IMR-90 (cell line): ENCODE measurements around the gene CLDN22. TPM values are rescaled to one million over a fixed set of nuclear protein-coding genes. Genes with fewer than 3 reads are reported as not detected.

Source experiments
- ATAC-seq: fragments of 200-7000 bp; cut with Tn5 transposase; 2 replicates; pipeline ENCODE4 v1.9.1; 2020; ENCODE audit warnings: low read depth, mild to moderate bottlenecking, moderate library complexity
- BruUV-seq: library from RNA; stranded (reverse); fragments of 400-500 nt; replicated peaks from 2 replicates; lab custom pipeline; 2021; lab: Mats Ljungman, UMichigan
- CTCF ChIA-PET: fragments of 300-600 bp; formaldehyde crosslinking; extraction: SDS; loops from one replicate; lab custom pipeline; 2021; ENCODE audit warnings: antibody characterized with exemption; lab: Yijun Ruan, JAX
- POLR2A ChIA-PET: fragments of 300-600 bp; sonication (Branson Sonifier 250); formaldehyde crosslinking; loops from one replicate; lab custom pipeline; 2022; ENCODE audit warnings: antibody characterized with exemption; ENCODE audit not compliant: unreplicated experiment; lab: Charles Lee
- DNase-seq: peaks from one replicate; pipeline ENCODE4 v3.0.0; 2013
- H2AFZ ChIP-seq: replicated peaks from 2 replicates; pipeline ENCODE3; 2013; ENCODE audit warnings: low read length, mild to moderate bottlenecking; ENCODE audit not compliant: poor library complexity
- H2AK5ac ChIP-seq: 2 replicates; pipeline ENCODE4 v1.6.1; 2013; ENCODE audit warnings: low read depth, low read length, inconsistent platforms
- H2AK9ac ChIP-seq: replicated peaks from 2 replicates; pipeline ENCODE3; 2013; ENCODE audit warnings: mild to moderate bottlenecking, low read depth, low read length, moderate library complexity; ENCODE audit not compliant: poor library complexity
- H2BK120ac ChIP-seq: 2 replicates; pipeline ENCODE4 v1.6.1; 2013; ENCODE audit warnings: low read depth, low read length, inconsistent platforms
- H2BK15ac ChIP-seq: 3 replicates; pipeline ENCODE4 v1.6.1; 2013; ENCODE audit warnings: low read depth, low read length, inconsistent platforms
- H2BK20ac ChIP-seq: 2 replicates; pipeline ENCODE4 v1.6.1; 2013; ENCODE audit warnings: low read depth, mild to moderate bottlenecking, inconsistent platforms, low read length, moderate library complexity
- H2BK5ac ChIP-seq: 2 replicates; pipeline ENCODE4 v1.6.1; 2013; ENCODE audit warnings: mild to moderate bottlenecking, low read depth, low read length, inconsistent platforms; ENCODE audit not compliant: poor library complexity, severe bottlenecking
- H3K14ac ChIP-seq: replicated peaks from 2 replicates; pipeline ENCODE4 v1.6.1; 2013; ENCODE audit warnings: low read depth, low read length, inconsistent platforms
- H3K18ac ChIP-seq: 2 replicates; pipeline ENCODE4 v1.6.1; 2013; ENCODE audit warnings: low read depth, low read length, control low read depth
- H3K23ac ChIP-seq: 2 replicates; pipeline ENCODE4 v1.6.1; 2013; ENCODE audit warnings: low read depth, low read length, inconsistent platforms
- H3K27ac ChIP-seq: 2 replicates; pipeline ENCODE4 v1.5.1; 2013; ENCODE audit warnings: mild to moderate bottlenecking, control low read depth, low read length; ENCODE audit not compliant: insufficient read depth
- H3K27me3 ChIP-seq: 2 replicates; pipeline ENCODE4 v1.6.1; 2013; ENCODE audit warnings: low read length; ENCODE audit not compliant: control insufficient read depth, insufficient read depth
- H3K36me3 ChIP-seq: 2 replicates; pipeline ENCODE4 v1.6.1; 2013; ENCODE audit warnings: low read length, mixed read lengths; ENCODE audit not compliant: control insufficient read depth, insufficient read depth
- H3K4ac ChIP-seq: 2 replicates; pipeline ENCODE4 v1.6.1; 2013; ENCODE audit warnings: low read depth, low read length, inconsistent platforms
- H3K4me1 ChIP-seq: 2 replicates; pipeline ENCODE4 v1.6.1; 2013; ENCODE audit warnings: low read length, mixed read lengths; ENCODE audit not compliant: control insufficient read depth, insufficient read depth
- H3K4me2 ChIP-seq: 2 replicates; pipeline ENCODE4 v1.6.1; 2013; ENCODE audit warnings: low read depth, mild to moderate bottlenecking, control low read depth, low read length, moderate library complexity
- H3K4me3 ChIP-seq: 2 replicates; pipeline ENCODE4 v1.5.1; 2013; ENCODE audit warnings: low read depth, mild to moderate bottlenecking, control low read depth, low read length, moderate library complexity; ENCODE audit not compliant: insufficient read depth
- H3K56ac ChIP-seq: 2 replicates; pipeline ENCODE4 v1.6.1; 2013; ENCODE audit warnings: low read length, inconsistent platforms; ENCODE audit not compliant: insufficient read depth; ENCODE audit errors: extremely low read depth
- H3K79me1 ChIP-seq, 2 experiments: 2 replicates each; pipeline ENCODE4 v1.6.1; 2013; ENCODE audit warnings: low read length in 2 of 2, inconsistent platforms in 1 of 2, low read depth in 1 of 2
- H3K9ac ChIP-seq: 2 replicates; pipeline ENCODE4 v1.6.1; 2013; ENCODE audit warnings: low read depth, low read length, control low read depth
- H3K9me1 ChIP-seq: 2 replicates; pipeline ENCODE4 v1.6.1; 2013; ENCODE audit warnings: low read length, inconsistent platforms; ENCODE audit not compliant: insufficient read depth
- H3K9me3 ChIP-seq: 2 replicates; pipeline ENCODE4 v1.6.1; 2013; ENCODE audit warnings: low read length; ENCODE audit not compliant: control insufficient read depth, insufficient read depth
- H4K20me1 ChIP-seq: 2 replicates; pipeline ENCODE4 v1.6.1; 2013; ENCODE audit warnings: low read length, inconsistent platforms; ENCODE audit not compliant: insufficient read depth
- H4K5ac ChIP-seq: 2 replicates; pipeline ENCODE4 v1.6.1; 2013; ENCODE audit warnings: mild to moderate bottlenecking, low read depth, low read length, control low read depth
- H4K8ac ChIP-seq, 2 experiments: 2 replicates each; pipeline ENCODE4 v1.6.1; 2013; ENCODE audit warnings: low read depth in 2 of 2, low read length in 2 of 2, control low read depth in 1 of 2, inconsistent platforms in 1 of 2
- H4K91ac ChIP-seq: 2 replicates; pipeline ENCODE4 v1.6.1; 2013; ENCODE audit warnings: low read depth, low read length, inconsistent platforms; ENCODE audit not compliant: insufficient read depth
- BHLHE40 ChIP-seq: fragments of 150-350 bp; IDR thresholded peaks from 2 replicates; pipeline ENCODE4 v1.6.1; 2016; ENCODE audit warnings: mild to moderate bottlenecking, low read depth, low read length
- FOS ChIP-seq: fragments of 150-350 bp; IDR thresholded peaks from 2 replicates; pipeline ENCODE4 v1.6.1; 2016; ENCODE audit warnings: low read depth, low read length
- MAFK ChIP-seq: IDR thresholded peaks from 2 replicates; pipeline ENCODE4 v1.6.1; 2012; ENCODE audit warnings: low read depth, low read length, improper control_type of control experiment
- MAZ ChIP-seq: IDR thresholded peaks from 2 replicates; pipeline ENCODE4 v1.6.1; 2012; ENCODE audit warnings: low read depth, mild to moderate bottlenecking, low read length, improper control_type of control experiment, moderate library complexity, borderline replicate concordance
- NFE2L2 ChIP-seq: fragments of 150-350 bp; IDR thresholded peaks from 2 replicates; pipeline ENCODE4 v1.6.1; 2016; ENCODE audit warnings: low read depth, mild to moderate bottlenecking, low read length
- RAD21 ChIP-seq: IDR thresholded peaks from 2 replicates; pipeline ENCODE4 v1.6.1; 2012; ENCODE audit warnings: low read length, improper control_type of control experiment
- RCOR1 ChIP-seq: IDR thresholded peaks from 2 replicates; pipeline ENCODE4 v1.6.1; 2012; ENCODE audit warnings: mild to moderate bottlenecking, low read length, improper control_type of control experiment; ENCODE audit not compliant: insufficient replicate concordance
- SMC3 ChIP-seq: fragments of 150-350 bp; IDR thresholded peaks from 2 replicates; pipeline ENCODE4 v1.6.1; 2016; ENCODE audit warnings: low read depth, mild to moderate bottlenecking, antibody characterized with exemption, low read length, moderate library complexity
- WGBS, 2 experiments: methylation state at CpG; one replicate each; pipeline versions ENCODE4 v1.1.5 to v1.1.7; 2013; ENCODE audit warnings: missing lambda C conversion rate in 2 of 2; ENCODE audit not compliant: insufficient read length in 1 of 2; ENCODE audit errors: extremely low coverage in 2 of 2; 5-methylcytosine and 5-hydroxymethylcytosine counted together
- dilution Hi-C: fragments of 300-500 bp; cut with HindIII; formaldehyde crosslinking; loops from one replicate; pipeline ENCODE4 v1.14.3; 2018; ENCODE audit warnings: low sequenced_read_pairs; ENCODE audit not compliant: unreplicated experiment
- in situ Hi-C: fragments of 300-500 bp; cut with MboI; formaldehyde crosslinking; loops from 3 replicates; pipeline ENCODE4 v1.14.3; 2019; ENCODE audit warnings: low sequenced_read_pairs, inconsistent platforms, mixed read lengths
- intact Hi-C: fragments of 100-400 bp; cut with micrococcal nuclease; formaldehyde crosslinking; loops from 2 replicates; pipeline ENCODE4 v1.10.0; 2022
- polyA plus RNA-seq, 3 experiments: library from polyadenylated mRNA; depleted of rRNA; stranded (reverse); fragments of >200 nt; gene quantifications; 2 replicates each; pipeline ENCODE4 v1.2.3, GENCODE V29; 2012; ENCODE audit warnings: low replicate concordance in 1 of 3
- total RNA-seq: library from RNA; depleted of rRNA; stranded (reverse); fragments of >200 nt; gene quantifications from 2 replicates; pipeline ENCODE4 v1.2.3, GENCODE V29; 2012

Gene CLDN22
- total and polyA plus RNA-seq, 2 of the 4 experiments (the other 2 are of a cell fraction), result not detected

GRCh38 chr4:183284965-183285364 is 35.1 kb downstream of the CLDN22 start:
- Histone ChIP-seq H2AK9ac (no peak overlapping the region), H4K91ac (no peak overlapping the region), H2BK15ac (no peak overlapping the region), H3K14ac (no peak overlapping the region), H3K27ac (peak overlapping the region; percentile 57; the same call in 1 of the 2 replicates), H2AK5ac (no peak overlapping the region), H3K4me2 (peak overlapping the region; percentile 9), H2AFZ (peak overlapping the region; percentile 2), H3K9me1 (peaks cover 24% of the 10 kb centered on the region), H4K5ac (no peak overlapping the region), H3K79me1 (peaks cover 0 to 23% of the 10 kb centered on the region in 2 experiments; a peak in 2 of 4 replicates), H3K4ac (peak overlapping the region; percentile 20; the same call in 1 of the 2 replicates), H3K18ac (no peak overlapping the region), H3K23ac (no peak overlapping the region), H2BK120ac (peak overlapping the region; percentile 51), H3K36me3 (peaks cover 47% of the 10 kb centered on the region), H3K9ac (no peak overlapping the region), H3K4me1 (peaks cover 13% of the 10 kb centered on the region), H3K27me3 (no peaks in the 10 kb centered on the region), H2BK5ac (peak overlapping the region; percentile 22), H3K56ac (0 out of 2 replicates have a peak overlapping the region, but pooled peaks have one; percentile 29), H4K20me1 (peaks cover 4% of the 10 kb centered on the region; the same call in 1 of the 2 replicates), H3K9me3 (no peaks in the 10 kb centered on the region), H2BK20ac (no peak overlapping the region), H3K4me3 (no peak overlapping the region), H4K8ac (no peak overlapping the region)
- intact Hi-C loops, result loop anchor here (1.0 kb wide), 2 partner anchors 21 to 113 kb away; no protein-coding TSS in a partner anchor
- 0% methylated on average over 1 of the region's 4 CpGs; no CpG with 5 or more reads in 1 of the 2 experiments for WGBS, 2 experiments
- dilution Hi-C loops, result no loop called here
- POLR2A ChIA-PET, result interaction anchor here (0.6 kb wide), 1 partner anchor 124 kb away, joined by 3 read pairs; no protein-coding TSS in a partner anchor
- BruUV-seq, result no TSS peak
- DNase-seq (peak; percentile 95), ATAC-seq (peak; percentile 95)
- TF ChIP-seq RAD21, result 0 out of 2 replicates have a peak, but pooled peaks have one; percentile 15
- no peak for TF ChIP-seq MAFK
- TF ChIP-seq FOS, result peak; percentile 58; the same call in 1 of the 2 replicates
- TF ChIP-seq MAZ, result peak; percentile 50; the same call in 1 of the 2 replicates
- TF ChIP-seq SMC3, result no peak
- peak; percentile 32; the same call in 1 of the 2 replicates for TF ChIP-seq BHLHE40
- peak; percentile 11; the same call in 1 of the 2 replicates for TF ChIP-seq NFE2L2
- peak; percentile 74 for TF ChIP-seq RCOR1
- CTCF ChIA-PET, result interaction anchor here (1.2 to 1.7 kb wide), 2 partner anchors 23 to 114 kb away, joined by 5 read pairs; no protein-coding TSS in a partner anchor
- in situ Hi-C loops, result no loop called here
